Omental fat pad (tissue), 4 donors: ENCODE results near the gene SLC51A. TPM values are rescaled to one million over a fixed set of nuclear protein-coding genes. Genes with fewer than 3 reads are reported as not detected.
"Not testable (repeated sequence)": the region's sequence is repeated elsewhere in the genome, so short reads cannot be mapped to it uniquely, and the experiment has no call there.

Experiments used
- ATAC-seq: fragments of 150-250 bp; one replicate; pipeline ENCODE4 v1.9.1; 2016; ENCODE audit warnings: mild to moderate bottlenecking, moderate library complexity; ENCODE audit not compliant: low FRiP score
- DNase-seq: peaks from one replicate; pipeline ENCODE4 v3.0.0-alpha.2; 2019; ENCODE audit warnings: low spot score
- CTCF ChIP-seq, 3 donors: fragments of 450-650 bp; IDR thresholded peaks; one replicate each; pipeline ENCODE4 v1.5.1; 2016 to 2017; ENCODE audit warnings: antibody characterized with exemption in 3 of 3, mild to moderate bottlenecking in 3 of 3, moderate library complexity in 2 of 3
- total RNA-seq, 4 donors: library from RNA; depleted of rRNA; stranded (reverse); fragments of >200 nt; gene quantifications; one replicate each; pipeline ENCODE4 v1.1.0, GENCODE V29; 2016

The SLC51A gene
- total RNA-seq, 4 donors from 2014 or later = 0.65 TPM; not detected in 3

- TF ChIP-seq CTCF (IDR thresholded peaks at IDR 0.05) = no peak
- no peak for DNase-seq
Observed at GRCh38 chr3:196175722-196176121, 40.6 kb upstream of the SLC51A start.

GRCh38 chr3:196177567-196177966 is 38.8 kb upstream of the SLC51A start:
- no peak for DNase-seq
- ATAC-seq = no peak
- no peak for TF ChIP-seq CTCF (IDR thresholded peaks at IDR 0.05)

More at GRCh38 chr3:196175722-196176121, 40.6 kb upstream of the SLC51A start:
- ATAC-seq = no peak

GRCh38 chr3:196177967-196178366 is 38.4 kb upstream of the SLC51A start:
- DNase-seq (no peak), ATAC-seq (no peak)
- no peak for TF ChIP-seq CTCF (IDR thresholded peaks at IDR 0.05)

- DNase-seq (no peak), ATAC-seq (no peak)
- TF ChIP-seq CTCF (IDR thresholded peaks at IDR 0.05) = no peak
Observed at GRCh38 chr3:196178993-196179379, 37.3 kb upstream of the SLC51A start.

GRCh38 chr3:196179380-196180308 is 36.7 kb upstream of the SLC51A start:
- no peak for ATAC-seq
- TF ChIP-seq CTCF (IDR thresholded peaks at IDR 0.05) = no peak
- no peak for DNase-seq

- no peak for TF ChIP-seq CTCF (IDR thresholded peaks at IDR 0.05)
- no peak for ATAC-seq
- DNase-seq = no peak
Observed at GRCh38 chr3:196180346-196180745, 36.0 kb upstream of the SLC51A start.

GRCh38 chr3:196181127-196181546 is 35.2 kb upstream of the SLC51A start:
- DNase-seq (no peak), ATAC-seq (no peak)
- no peak for TF ChIP-seq CTCF (IDR thresholded peaks at IDR 0.05)

GRCh38 chr3:196184169-196184432 is 32.2 kb upstream of the SLC51A start:
- not testable (repeated sequence) for ATAC-seq, DNase-seq
